HCT116 (cell line): Measurements from ENCODE around the gene ZNF79. TPM values are rescaled to one million over a fixed set of nuclear protein-coding genes. Genes with fewer than 3 reads are reported as not detected.
A peak's percentile ranks its signal among the peaks of the same experiment; 100 is the strongest.

Source experiments
- ATAC-seq: fragments of 200-7000 bp; cut with Tn5 transposase; 2 replicates; pipeline ENCODE4 v1.9.1; 2020; ENCODE audit warnings: mild to moderate bottlenecking, moderate library complexity
- BruUV-seq: library from RNA; stranded (reverse); fragments of 400-500 nt; replicated peaks from 2 replicates; lab custom pipeline; 2021; lab: Mats Ljungman, UMichigan
- CTCF ChIA-PET: fragments of 300-600 bp; sonication (Branson Sonifier 250); formaldehyde crosslinking; loops from one replicate; lab custom pipeline; 2021; ENCODE audit warnings: antibody characterized with exemption; lab: Charles Lee
- POLR2A ChIA-PET: fragments of 300-600, 350-600 bp; sonication (Branson Sonifier 250); formaldehyde crosslinking; loops from one replicate; lab custom pipeline; 2021; ENCODE audit warnings: antibody characterized with exemption; lab: Charles Lee
- RAD21 ChIA-PET, 2 experiments: fragments of 300-600 bp; sonication (Branson Sonifier 250); formaldehyde crosslinking; loops; one replicate each; lab custom pipeline; 2023; ENCODE audit warnings: low total read pairs in 2 of 2; ENCODE audit not compliant: uncharacterized antibody in 2 of 2, unreplicated experiment in 2 of 2, low non-redundant PET in 1 of 2; lab: Charles Lee
- DNase-seq: peaks from one replicate; pipeline ENCODE4 v3.0.0-alpha.2; 2010; ENCODE audit warnings: low read depth, low spot score
- H2AFZ ChIP-seq: fragments of 200-600 bp; shearing (Covaris generic), sonication (generic); 2 replicates; pipeline ENCODE4 v1.6.1; 2017; ENCODE audit warnings: low read depth, mixed run types, mixed read lengths, antibody characterized with exemption, low read length; ENCODE audit not compliant: poor library complexity, severe bottlenecking
- H3K27ac ChIP-seq: 2 replicates; pipeline ENCODE4 v1.5.1; 2012; ENCODE audit warnings: low read depth, low read length
- H3K27me3 ChIP-seq: fragments of 200-600 bp; sonication (generic); 2 replicates; pipeline ENCODE4 v1.6.1; 2016; ENCODE audit warnings: mixed run types, low read length, mixed read lengths; ENCODE audit not compliant: insufficient read depth
- H3K36me3 ChIP-seq, 2 experiments: fragments of 200-500 bp in 1 of 2; fragments of 200-600 bp in 1 of 2; sonication (Bioruptor generic) in 1 of 2; sonication (generic) in 1 of 2; 2 replicates each; pipeline versions ENCODE4 v1.5.1 to v1.6.1; 2014 to 2016; ENCODE audit warnings: low read length in 2 of 2, inconsistent platforms in 1 of 2, mixed read lengths in 1 of 2, mixed run types in 1 of 2; ENCODE audit not compliant: insufficient read depth in 2 of 2, control insufficient read depth in 1 of 2
- H3K4me1 ChIP-seq, 2 experiments: fragments of 200-600 bp in 1 of 2; sonication (generic) in 1 of 2; 2 replicates each; pipeline versions ENCODE4 v1.5.1 to v1.6.1; 2012 to 2017; ENCODE audit warnings: low read length in 2 of 2, inconsistent platforms in 1 of 2, mild to moderate bottlenecking in 1 of 2, mixed read lengths in 1 of 2, mixed run types in 1 of 2, moderate library complexity in 1 of 2; ENCODE audit not compliant: insufficient read depth in 2 of 2, control insufficient read depth in 1 of 2
- H3K4me2 ChIP-seq: fragments of 200-600 bp; sonication (generic); 2 replicates; pipeline ENCODE4 v1.6.1; 2017; ENCODE audit warnings: mixed run types, low read length, mixed read lengths
- H3K4me3 ChIP-seq, 2 experiments: fragments of 200-600 bp in 1 of 2; sonication (generic) in 1 of 2; replicated peaks in 1 of 2; 2 replicates each; pipeline ENCODE4 v1.5.1; 2011 to 2016; ENCODE audit warnings: low read length in 2 of 2, control low read depth in 1 of 2, low read depth in 1 of 2, mild to moderate bottlenecking in 1 of 2, mixed read lengths in 1 of 2, mixed run types in 1 of 2
- H3K79me2 ChIP-seq: fragments of 200-600 bp; sonication (generic); 2 replicates; pipeline ENCODE4 v1.6.1; 2017; ENCODE audit warnings: mild to moderate bottlenecking, mixed run types, low read length, moderate library complexity, mixed read lengths; ENCODE audit not compliant: insufficient read depth
- H3K9ac ChIP-seq: fragments of 200-600 bp; sonication (generic); 2 replicates; pipeline ENCODE4 v1.6.1; 2016; ENCODE audit warnings: low read length, mixed read lengths
- H3K9me2 ChIP-seq: fragments of 200-600 bp; sonication (generic), shearing (Covaris generic); 2 replicates; pipeline ENCODE4 v1.6.1; 2017; ENCODE audit warnings: mixed run types, mild to moderate bottlenecking, moderate library complexity; ENCODE audit not compliant: insufficient read depth
- H3K9me3 ChIP-seq, 2 experiments: fragments of 200-500 bp in 1 of 2; fragments of 200-600 bp in 1 of 2; sonication (Bioruptor generic) in 1 of 2; sonication (generic) in 1 of 2; 2 replicates each; pipeline ENCODE4 v1.6.1; 2014 to 2017; ENCODE audit warnings: low read length in 2 of 2, mixed read lengths in 2 of 2, inconsistent platforms in 1 of 2, low read depth in 1 of 2, mild to moderate bottlenecking in 1 of 2, mixed run types in 1 of 2, moderate library complexity in 1 of 2; ENCODE audit not compliant: control insufficient read depth in 1 of 2, insufficient read depth in 1 of 2
- H4K20me1 ChIP-seq: fragments of 200-600 bp; sonication (generic), shearing (Covaris generic); 2 replicates; pipeline ENCODE4 v1.6.1; 2017; ENCODE audit warnings: mixed run types, mild to moderate bottlenecking, moderate library complexity; ENCODE audit not compliant: insufficient read depth
- CEBPB ChIP-seq: IDR thresholded peaks from 2 replicates; pipeline ENCODE4 v1.6.1; 2012; ENCODE audit warnings: low read depth
- CTCF ChIP-seq, 3 experiments: fragments of 200-600 bp in 1 of 3; sonication (generic) in 1 of 3; IDR thresholded peaks in 2 of 3; conservative IDR thresholded peaks in 1 of 3; 2 replicates each; pipeline ENCODE4 v1.5.1; 2012 to 2017; ENCODE audit warnings: low read depth in 2 of 3, low read length in 2 of 3, antibody characterized with exemption in 1 of 3, borderline replicate concordance in 1 of 3, control low read depth in 1 of 3, mild to moderate bottlenecking in 1 of 3, mixed read lengths in 1 of 3, mixed run types in 1 of 3, moderate library complexity in 1 of 3; ENCODE audit not compliant: insufficient read depth in 1 of 3
- EZH2phosphoT487 ChIP-seq: fragments of 200-600 bp; IDR thresholded peaks from 2 replicates; pipeline ENCODE4 v1.6.1; 2018; ENCODE audit warnings: antibody characterized with exemption, borderline replicate concordance
- FOSL1 ChIP-seq: IDR thresholded peaks from 2 replicates; pipeline ENCODE4 v1.6.1; 2012; ENCODE audit warnings: low read depth
- POLR2AphosphoS5 ChIP-seq: IDR thresholded peaks from 2 replicates; pipeline ENCODE4 v1.6.1; 2011; ENCODE audit warnings: mild to moderate bottlenecking, low read depth, low read length, moderate library complexity
- SP1 ChIP-seq: IDR thresholded peaks from 2 replicates; pipeline ENCODE4 v1.6.1; 2012; ENCODE audit warnings: low read depth
- SRF ChIP-seq: IDR thresholded peaks from 2 replicates; pipeline ENCODE4 v1.6.1; 2012; ENCODE audit warnings: low read depth
- ZFX ChIP-seq: fragments of 450-650 bp; IDR thresholded peaks from 2 replicates; pipeline ENCODE4 v1.6.1; 2017
- ZNF274 ChIP-seq: fragments of 200-500 bp; sonication (Bioruptor generic); IDR thresholded peaks from 2 replicates; pipeline ENCODE4 v1.6.1; 2014; ENCODE audit warnings: mild to moderate bottlenecking, low read depth, low read length, inconsistent platforms
- intact Hi-C: fragments of 100-400 bp; cut with micrococcal nuclease; formaldehyde crosslinking; loops from 2 replicates; pipeline ENCODE4 v1.10.0; 2022
- total RNA-seq: library from RNA; stranded (reverse); gene quantifications from one replicate; pipeline ENCODE4 v1.2.1, GENCODE V29; 2021; ENCODE audit not compliant: unreplicated experiment
- TF ChIP-seq, protein P1 (sequence below): IDR thresholded peaks from 2 replicates; pipeline ENCODE4 v1.6.1; 2012

Gene ZNF79
- total RNA-seq, 1 experiment from 2014 or later, result 5.3 TPM

DNA sequence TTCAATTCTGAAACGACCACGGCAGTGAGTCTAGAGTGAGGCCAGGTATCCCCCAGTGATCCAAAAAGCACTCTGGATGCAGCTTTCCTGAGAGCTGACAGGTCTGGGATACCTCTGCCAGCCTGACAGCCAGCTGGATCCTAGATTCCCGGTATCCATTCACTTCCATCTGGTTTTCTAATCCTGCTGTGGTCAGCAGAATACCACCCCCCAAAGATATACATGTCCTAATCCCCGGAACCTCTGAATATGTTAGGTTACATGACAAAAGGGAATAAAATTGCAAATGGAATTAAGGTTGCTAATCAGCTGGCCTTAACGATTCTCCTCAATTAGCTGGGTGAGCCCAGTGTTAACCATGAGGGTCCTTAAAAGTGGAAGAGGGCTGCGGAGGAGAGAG lies 1.4 kb upstream of the ZNF79 start:
- ChIA-PET CTCF (no interaction called here), RAD21 (no interaction called here), POLR2A (interaction anchor here (2.0 kb wide), 1 partner anchor 13 kb away, joined by 5 read pairs; no protein-coding TSS in a partner anchor)
- ATAC-seq (no peak), DNase-seq (no peak)
- Histone ChIP-seq H3K4me3 (peak overlapping the region; percentile 98 to 99), H3K9me2 (no peaks in the 10 kb centered on the region), H3K27me3 (no peaks in the 10 kb centered on the region), H3K4me1 (peaks cover 3 to 39% of the 10 kb centered on the region in 2 experiments; a peak in 3 of 4 replicates), H3K4me2 (peak overlapping the region; percentile 97), H4K20me1 (no peaks in the 10 kb centered on the region), H3K79me2 (peaks cover 39% of the 10 kb centered on the region), H3K27ac (no peak overlapping the region), H3K9ac (peak overlapping the region; percentile 86), H3K9me3 (no peaks in the 10 kb centered on the region), H3K36me3 (no peaks in the 10 kb centered on the region), H2AFZ (no peak overlapping the region)
- intact Hi-C loops, result no loop called here
- no peak for TF ChIP-seq ZNF274
- TF ChIP-seq ZFX, result no peak
- no peak for TF ChIP-seq SP1
- TF ChIP-seq, protein P1, sequence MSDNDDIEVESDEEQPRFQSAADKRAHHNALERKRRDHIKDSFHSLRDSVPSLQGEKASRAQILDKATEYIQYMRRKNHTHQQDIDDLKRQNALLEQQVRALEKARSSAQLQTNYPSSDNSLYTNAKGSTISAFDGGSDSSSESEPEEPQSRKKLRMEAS, result no peak
- no peak for TF ChIP-seq POLR2AphosphoS5
- no peak for TF ChIP-seq CTCF (IDR thresholded peaks at IDR 0.05 in 2 of 3, conservative IDR thresholded peaks at IDR 0.05 in 1 of 3; ENCODE audit: borderline replicate concordance in 1 of 3, insufficient read depth in 1 of 3, low read depth in 2 of 3, low read length in 2 of 3)
- TF ChIP-seq SRF, result no peak
- TF ChIP-seq CEBPB, result no peak
- no peak for TF ChIP-seq FOSL1
- TF ChIP-seq EZH2phosphoT487, result no peak
- BruUV-seq, result no TSS peak
